ENCODE measurements around the gene IL23A. TPM values are rescaled to one million over a fixed set of nuclear protein-coding genes. Genes with fewer than 3 reads are reported as not detected.

The IL23A gene
- total and polyA plus RNA-seq, 2 donors from 2014 or later, result 0.88 TPM; not detected in 1

GRCh38 chr12:56311003-56311402, 27.7 kb upstream of the IL23A start:
- H3K36me3 ChIP-seq (ENCODE audit: control insufficient read depth in 2 of 3, insufficient read depth in 3 of 3, low read length in 3 of 3), result peaks cover 5 to 10% (median 9%) of the 10 kb centered on the region in 3 donors
- H3K27me3 ChIP-seq (ENCODE audit: control insufficient read depth, insufficient read depth, low read length), result no peaks in the 10 kb centered on the region
- H3K27ac ChIP-seq (ENCODE audit: low read depth in 2 of 2, low read length in 2 of 2), result no peak overlapping the region
- no peak overlapping the region for H3K4me3 ChIP-seq (ENCODE audit: low read length in 3 of 3)
- no peaks in the 10 kb centered on the region for H3K9me3 ChIP-seq (ENCODE audit: control insufficient read depth in 2 of 3, insufficient read depth in 1 of 3, low read length in 3 of 3)
- H3K4me1 ChIP-seq (ENCODE audit: control insufficient read depth in 2 of 3, insufficient read depth in 2 of 3, low read depth in 1 of 3, low read length in 3 of 3), result peaks cover 2 to 8% (median 7%) of the 10 kb centered on the region in 3 donors
- H3K9ac ChIP-seq (ENCODE audit: low read length in 3 of 3), result no peak overlapping the region
- DNase-seq (no peak), FAIRE-seq (no peak)
- no peak for TF ChIP-seq CTCF (IDR thresholded peaks at IDR 0.05; ENCODE audit: borderline replicate concordance, extremely low read depth, insufficient read depth)
- intact Hi-C loops (cut with DNase I), result no loop called here

- Histone ChIP-seq H3K27ac (ENCODE audit: low read depth in 2 of 2, low read length in 2 of 2) (peak overlapping the region; percentile 95 to 96), H3K9ac (ENCODE audit: low read length in 3 of 3) (peak overlapping the region; percentile 91 to 99 (median 96)), H3K27me3 (ENCODE audit: control insufficient read depth, insufficient read depth, low read length) (no peaks in the 10 kb centered on the region), H3K36me3 (ENCODE audit: control insufficient read depth in 2 of 3, insufficient read depth in 3 of 3, low read length in 3 of 3) (peaks cover 5 to 11% (median 10%) of the 10 kb centered on the region in 3 donors), H3K4me1 (ENCODE audit: control insufficient read depth in 2 of 3, insufficient read depth in 2 of 3, low read depth in 1 of 3, low read length in 3 of 3) (peaks cover 2 to 8% (median 7%) of the 10 kb centered on the region in 3 donors), H3K9me3 (ENCODE audit: control insufficient read depth in 2 of 3, insufficient read depth in 1 of 3, low read length in 3 of 3) (no peaks in the 10 kb centered on the region), H3K4me3 (ENCODE audit: low read length in 3 of 3) (peak overlapping the region; percentile 86 to 97 (median 94))
- intact Hi-C loops (cut with DNase I), result no loop called here
- peak; percentile 18 to 70 (median 56) for DNase-seq
- FAIRE-seq, result no peak
- TF ChIP-seq CTCF (IDR thresholded peaks at IDR 0.05; ENCODE audit: borderline replicate concordance, extremely low read depth, insufficient read depth), result no peak
These were observed 23.4 kb upstream of the IL23A start for GRCh38 chr12:56315249-56315621.

GRCh38 chr12:56315622-56316473, 22.8 kb upstream of the IL23A start, which contains the start of gene CNPY2:
TSS of gene CNPY2 (minus strand) at chr12:56315988. CDS start at chr12:56315217, 771 bp downstream.
- intact Hi-C loops (cut with DNase I), result no loop called here
- Histone ChIP-seq H3K9me3 (ENCODE audit: control insufficient read depth in 2 of 3, insufficient read depth in 1 of 3, low read length in 3 of 3) (no peaks in the 10 kb centered on the region), H3K4me3 (ENCODE audit: low read length in 3 of 3) (peak within 1 kb of the TSS; percentile 86 to 97 (median 94)), H3K36me3 (ENCODE audit: control insufficient read depth in 2 of 3, insufficient read depth in 3 of 3, low read length in 3 of 3) (peaks cover under 1 to 11% (median 10%) of the 10 kb centered on the region in 3 donors), H3K27ac (ENCODE audit: low read depth in 2 of 2, low read length in 2 of 2) (peak within 1 kb of the TSS; percentile 95 to 96), H3K27me3 (ENCODE audit: control insufficient read depth, insufficient read depth, low read length) (no peaks in the 10 kb centered on the region), H3K9ac (ENCODE audit: low read length in 3 of 3) (peak within 1 kb of the TSS; percentile 91 to 99 (median 96)), H3K4me1 (ENCODE audit: control insufficient read depth in 2 of 3, insufficient read depth in 2 of 3, low read depth in 1 of 3, low read length in 3 of 3) (peaks cover 2 to 8% (median 7%) of the 10 kb centered on the region in 3 donors)
- TF ChIP-seq CTCF (IDR thresholded peaks at IDR 0.05; ENCODE audit: borderline replicate concordance, extremely low read depth, insufficient read depth), result peak; percentile 33
- no peak for FAIRE-seq
- DNase-seq, result peak; percentile 98 to 99 (median 98)

All from kidney (tissue), 14 donors.